Endometrial microvascular endothelial cells (primary cell): ENCODE results near the gene STAC3. TPM values are rescaled to one million over a fixed set of nuclear protein-coding genes. Genes with fewer than 3 reads are reported as not detected.

ENCODE experiments used
- in situ Hi-C: cut with HindIII; loops from 2 replicates; pipeline ENCODE4 v1.10.0; 2017; ENCODE audit warnings: low sequenced_read_pairs, low pct_unique_long_range_greater_than_20kb; ENCODE audit errors: inconsistent ontology term
- total RNA-seq: library from RNA; depleted of rRNA; stranded (reverse); fragments of >200 nt; gene quantifications from one replicate; pipeline ENCODE4 v1.2.3, GENCODE V29; 2015; ENCODE audit errors: inconsistent ontology term

Gene STAC3
- total RNA-seq, 1 donor from 2014 or later, result 0.37 TPM

DNA sequence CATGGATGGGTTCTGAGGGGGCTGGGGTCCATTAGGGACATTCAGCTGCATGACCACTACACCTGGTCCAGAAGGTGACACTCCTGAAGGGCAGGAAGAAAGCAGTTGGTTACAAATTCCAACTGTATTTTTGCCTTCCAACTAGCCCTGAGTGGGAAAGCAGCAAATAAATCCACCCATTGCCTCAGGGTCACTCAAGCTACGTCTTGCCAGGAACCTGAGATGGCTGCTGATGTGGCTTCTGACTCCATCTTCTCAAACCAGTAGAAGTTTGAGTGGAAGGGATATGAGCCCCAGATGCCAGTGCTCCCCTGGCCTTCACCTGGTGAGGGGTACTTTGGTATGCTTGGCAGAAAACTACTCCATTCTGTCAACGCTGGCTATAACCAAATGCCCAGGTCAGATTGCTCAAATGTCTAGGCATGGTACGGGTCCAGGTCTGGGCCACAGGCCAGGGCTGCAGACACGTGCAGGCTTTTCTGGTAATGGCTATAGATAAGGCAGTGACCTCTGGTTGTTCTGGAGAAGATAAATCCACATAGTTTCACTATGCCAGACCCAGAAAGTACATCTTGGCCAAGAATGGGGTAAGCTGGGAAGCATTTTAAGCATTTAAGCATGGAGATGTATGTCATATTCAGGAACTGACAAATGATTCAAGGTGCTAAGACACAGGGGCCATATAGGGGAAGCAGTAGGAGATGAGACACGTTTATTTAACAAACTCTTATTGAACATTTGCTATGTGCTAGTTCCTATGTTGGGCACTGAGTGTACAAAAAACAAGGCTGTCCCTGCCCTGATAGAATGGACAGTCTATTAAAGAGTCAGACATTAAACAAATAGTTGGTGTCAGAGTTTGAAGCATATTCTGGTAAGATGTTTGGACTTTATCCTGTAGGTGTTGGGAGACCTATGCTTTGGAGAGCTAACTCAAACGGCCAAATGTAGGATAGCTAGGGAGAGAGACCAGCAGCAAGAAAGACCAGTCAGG is 8.3 kb upstream of the STAC3 start:
- in situ Hi-C loops, result no loop called here

DNA sequence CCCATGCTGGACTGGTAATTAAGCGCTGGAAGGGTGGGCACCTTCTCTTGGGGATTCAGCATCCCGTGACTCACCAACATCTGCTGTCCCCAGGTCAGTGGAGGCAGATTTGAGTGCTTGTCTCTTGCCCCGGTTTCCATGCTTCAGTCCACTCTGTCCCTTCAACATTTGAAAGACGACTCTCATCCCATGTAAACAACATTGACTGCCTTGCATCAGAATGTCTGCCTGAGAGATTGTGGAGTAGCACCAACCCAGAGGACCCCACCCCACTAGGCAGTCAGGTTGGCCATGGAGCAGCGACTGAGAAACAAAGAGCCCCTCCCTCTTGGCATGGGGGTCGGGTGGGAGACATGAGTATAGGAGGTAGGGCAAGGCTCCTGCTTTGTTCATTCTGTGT is 4.9 kb upstream of the STAC3 start:
- in situ Hi-C loops, result no loop called here

GRCh38 chr12:57254506-57255280 is 3.7 kb upstream of the STAC3 start:
- in situ Hi-C loops, result no loop called here

- in situ Hi-C loops, result no loop called here
Observed at GRCh38 chr12:57250541-57250940, 446 bp downstream of the STAC3 start.

- in situ Hi-C loops, result no loop called here
Observed at GRCh38 chr12:57248934-57249742, 1.8 kb downstream of the STAC3 start.

DNA sequence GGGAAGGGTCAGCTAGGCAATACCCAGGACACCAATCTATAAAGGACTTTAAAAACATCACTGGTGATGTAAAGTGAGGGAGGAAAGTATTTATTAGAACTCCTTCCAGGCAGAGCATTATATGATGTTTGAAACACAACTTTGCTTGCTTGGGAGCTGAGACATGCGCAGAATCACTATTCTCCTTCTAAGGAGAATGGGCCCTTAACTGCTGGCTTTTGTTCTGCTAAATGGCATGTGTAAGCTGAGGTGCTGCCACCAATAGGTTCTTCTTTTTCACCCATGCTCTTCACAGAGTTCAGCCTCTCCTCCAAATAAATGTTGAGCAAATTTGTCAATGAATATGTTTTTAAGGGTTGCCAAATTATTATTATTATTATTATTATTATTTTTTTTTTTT is 3.9 kb downstream of the STAC3 start:
- in situ Hi-C loops, result no loop called here

GRCh38 chr12:57244312-57244696 is 6.7 kb downstream of the STAC3 start:
- in situ Hi-C loops, result no loop called here

DNA sequence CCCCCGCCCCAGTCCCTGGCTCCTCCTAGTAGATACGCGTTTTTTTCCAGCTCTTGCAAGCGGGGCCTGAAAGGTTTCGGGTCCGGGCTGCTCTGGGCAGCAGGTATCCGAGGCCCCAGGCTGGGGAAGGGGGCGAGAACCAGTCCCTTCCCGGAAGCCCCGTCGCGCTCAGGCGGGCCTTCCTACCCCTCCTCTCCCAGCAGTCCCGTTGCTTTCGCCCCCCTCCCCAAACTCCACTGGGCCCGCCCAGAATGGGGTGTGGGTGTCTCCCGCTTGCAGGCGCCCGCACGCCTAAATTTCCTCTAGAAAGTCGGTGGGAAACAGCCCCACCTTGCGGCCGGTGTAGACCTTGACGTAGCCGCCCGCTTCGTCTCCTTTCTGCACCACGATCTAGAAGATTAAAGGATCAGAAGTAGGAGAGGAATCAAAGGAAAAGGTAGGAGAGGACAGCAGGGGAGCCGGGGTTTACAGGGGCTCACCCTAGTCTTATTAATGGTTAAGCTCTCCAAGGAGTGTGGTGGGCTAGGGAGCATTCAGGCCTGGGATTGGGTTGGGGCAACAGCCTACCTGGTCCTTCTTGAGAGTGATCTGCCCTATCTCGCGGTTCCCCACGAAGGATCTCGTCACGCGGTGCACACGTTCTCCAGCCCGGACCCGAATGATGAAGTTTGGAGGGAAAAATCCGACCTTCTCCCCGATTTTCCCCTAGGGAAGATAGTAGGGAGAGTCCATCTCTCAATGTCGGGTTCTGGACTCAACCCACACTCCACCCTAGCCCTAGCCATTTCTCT is 7.3 kb downstream of the STAC3 start:
- in situ Hi-C loops, result no loop called here

DNA sequence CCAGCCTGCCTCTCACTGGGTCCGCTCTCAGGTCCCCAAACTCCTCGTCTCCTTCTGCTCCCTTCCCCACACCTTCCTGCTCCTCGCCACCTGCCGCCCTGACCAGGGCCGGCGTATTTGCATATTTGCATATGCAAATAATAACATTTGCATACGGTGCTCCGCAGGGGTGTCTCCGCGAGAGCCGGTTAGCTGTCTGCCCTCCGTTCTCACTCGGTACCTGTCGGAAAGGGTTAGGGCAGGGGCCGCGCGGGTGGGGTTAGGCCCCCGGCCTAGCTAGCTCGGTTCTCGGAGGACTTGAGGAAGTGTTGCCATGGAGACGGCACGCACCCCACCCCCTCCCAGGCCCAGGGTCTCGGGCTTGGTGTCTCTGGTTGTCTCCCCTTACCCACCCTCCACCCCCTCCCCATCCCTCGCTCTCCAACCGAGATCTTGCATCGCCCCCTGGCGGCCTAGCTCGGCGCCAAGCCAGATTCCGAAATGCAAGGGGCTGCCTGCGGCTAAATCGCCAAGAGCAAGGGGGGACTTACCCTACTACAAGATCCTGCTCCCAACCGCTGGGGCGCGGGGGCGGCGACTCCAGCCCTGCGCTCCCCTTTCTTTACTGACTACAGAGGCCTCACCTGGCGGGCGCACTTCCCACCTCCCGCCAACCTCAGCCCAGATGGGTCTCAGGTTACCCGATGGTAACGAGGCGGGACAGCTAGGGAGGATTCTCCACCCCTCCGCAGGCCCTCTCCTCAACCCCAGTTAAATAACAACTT is 8.1 kb downstream of the STAC3 start:
- in situ Hi-C loops, result no loop called here

- in situ Hi-C loops, result no loop called here
Observed at GRCh38 chr12:57242329-57242690, 8.7 kb downstream of the STAC3 start.

DNA sequence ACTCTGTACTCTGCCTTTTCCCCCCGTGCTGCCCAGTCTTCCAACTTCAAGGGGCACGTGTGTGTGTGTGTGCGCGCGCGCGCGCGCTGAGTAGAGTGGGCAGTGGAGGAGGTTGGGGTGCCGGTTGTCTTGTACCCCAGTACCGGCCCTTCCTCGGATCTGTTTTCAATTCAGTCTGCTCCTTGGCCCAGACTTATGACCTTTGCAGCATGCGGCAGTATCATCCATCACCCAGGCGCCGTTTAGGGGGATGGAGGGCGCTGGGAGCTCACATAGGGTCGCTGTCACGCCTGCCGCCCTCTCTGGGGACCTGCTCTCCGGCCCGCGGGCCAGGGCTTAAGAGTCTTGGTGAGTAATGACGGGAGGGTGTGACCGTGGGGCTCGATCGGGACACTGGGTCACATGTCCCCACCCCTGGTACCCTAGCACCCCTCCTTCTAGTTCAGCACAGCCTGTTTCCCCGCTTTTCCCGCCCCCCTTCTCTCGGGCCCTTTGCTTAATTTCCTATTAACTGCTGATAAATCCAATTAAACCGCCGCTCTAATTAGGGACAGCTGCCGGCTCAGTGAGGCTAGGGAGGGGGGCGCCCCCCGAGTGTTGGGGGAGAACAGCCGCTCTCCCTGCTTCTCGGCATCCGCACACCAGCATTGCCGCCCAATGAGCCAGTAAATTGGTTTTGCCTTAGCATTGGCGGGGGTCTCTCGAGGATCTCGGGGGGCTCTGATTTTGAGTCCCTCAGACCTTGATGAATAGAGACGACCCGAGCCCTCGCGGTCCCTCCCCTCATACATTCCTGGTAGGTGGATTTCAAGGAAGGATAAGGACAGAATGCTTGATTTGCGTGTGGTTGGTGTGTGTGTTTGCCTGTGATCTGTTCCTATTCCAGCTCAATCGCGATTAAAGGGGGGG is 9.3 kb downstream of the STAC3 start:
- in situ Hi-C loops, result no loop called here

GRCh38 chr12:57240926-57241401 is 10.0 kb downstream of the STAC3 start:
- in situ Hi-C loops, result no loop called here

- in situ Hi-C loops, result no loop called here
Observed at GRCh38 chr12:57240066-57240921, 10.7 kb downstream of the STAC3 start.

- in situ Hi-C loops, result no loop called here
Observed at GRCh38 chr12:57239587-57240065, 11.4 kb downstream of the STAC3 start.

DNA sequence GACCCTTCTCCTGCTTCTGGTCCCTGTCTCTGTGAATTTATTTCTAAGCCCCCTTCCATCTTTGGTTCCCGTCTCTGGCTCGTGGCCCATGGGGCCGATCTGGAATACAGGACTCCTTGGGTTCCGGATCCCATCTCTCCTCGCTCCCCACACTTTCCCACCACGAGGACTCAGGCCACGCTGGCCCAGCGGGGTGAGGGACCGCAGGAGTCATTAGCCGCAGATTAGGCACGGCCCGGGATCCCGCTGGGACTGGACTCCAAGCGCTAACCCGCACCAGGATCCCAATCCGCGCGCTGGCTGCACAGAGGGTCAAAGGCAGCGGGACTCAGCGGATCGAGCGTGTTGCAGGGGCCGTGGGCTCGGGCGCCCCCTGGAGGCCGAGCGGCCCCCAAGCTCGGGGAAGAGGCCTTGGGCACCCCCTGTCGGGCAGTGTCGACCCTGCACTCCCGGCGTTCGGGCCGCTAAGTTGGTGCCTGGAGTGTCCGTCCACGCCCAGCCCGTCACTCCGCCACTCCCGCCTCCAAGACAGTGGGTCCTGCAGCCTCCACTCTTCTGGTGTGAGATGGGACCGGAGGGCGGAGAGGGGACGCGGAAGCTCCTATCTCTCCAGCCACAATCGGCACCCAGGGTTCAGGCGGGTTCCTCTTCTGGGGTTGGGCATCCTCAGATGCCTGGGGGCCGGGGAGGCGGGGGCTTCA is 12.0 kb downstream of the STAC3 start:
- in situ Hi-C loops, result no loop called here
